ENCODE results near the gene ZC3H10.

- TF ChIP-seq, protein P1, sequence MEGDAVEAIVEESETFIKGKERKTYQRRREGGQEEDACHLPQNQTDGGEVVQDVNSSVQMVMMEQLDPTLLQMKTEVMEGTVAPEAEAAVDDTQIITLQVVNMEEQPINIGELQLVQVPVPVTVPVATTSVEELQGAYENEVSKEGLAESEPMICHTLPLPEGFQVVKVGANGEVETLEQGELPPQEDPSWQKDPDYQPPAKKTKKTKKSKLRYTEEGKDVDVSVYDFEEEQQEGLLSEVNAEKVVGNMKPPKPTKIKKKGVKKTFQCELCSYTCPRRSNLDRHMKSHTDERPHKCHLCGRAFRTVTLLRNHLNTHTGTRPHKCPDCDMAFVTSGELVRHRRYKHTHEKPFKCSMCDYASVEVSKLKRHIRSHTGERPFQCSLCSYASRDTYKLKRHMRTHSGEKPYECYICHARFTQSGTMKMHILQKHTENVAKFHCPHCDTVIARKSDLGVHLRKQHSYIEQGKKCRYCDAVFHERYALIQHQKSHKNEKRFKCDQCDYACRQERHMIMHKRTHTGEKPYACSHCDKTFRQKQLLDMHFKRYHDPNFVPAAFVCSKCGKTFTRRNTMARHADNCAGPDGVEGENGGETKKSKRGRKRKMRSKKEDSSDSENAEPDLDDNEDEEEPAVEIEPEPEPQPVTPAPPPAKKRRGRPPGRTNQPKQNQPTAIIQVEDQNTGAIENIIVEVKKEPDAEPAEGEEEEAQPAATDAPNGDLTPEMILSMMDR (IDR thresholded peaks at IDR 0.05), result no peak
- TF ChIP-seq POLR2A (IDR thresholded peaks at IDR 0.05), result no peak
These were observed 35.6 kb downstream of the ZC3H10 start for GRCh38 chr12:56153678-56154065.
